Measurements from ENCODE around the gene CRY1.

The CRY1 gene

GRCh38 chr12:106941481-106942156, 151.7 kb downstream of the CRY1 start:
- no peak overlapping the region for H2BK120ac ChIP-seq (ENCODE audit: low read depth, low read length)
- H2AFZ ChIP-seq (ENCODE audit: low read depth, low read length), result no peak overlapping the region
- H3K4me3 ChIP-seq (ENCODE audit: insufficient read depth in 1 of 2, low read depth in 1 of 2, low read length in 2 of 2), result no peak overlapping the region
- no peaks in the 10 kb centered on the region for H3K27me3 ChIP-seq (ENCODE audit: control insufficient read depth in 1 of 2, insufficient read depth in 1 of 2, low read length in 2 of 2)
- H3K4me2 ChIP-seq (ENCODE audit: low read length, poor library complexity, severe bottlenecking), result no peak overlapping the region
- no peak for DNase-seq
- no peak overlapping the region for H3K27ac ChIP-seq (ENCODE audit: low read length, poor library complexity, severe bottlenecking)
- no peak overlapping the region for H2BK12ac ChIP-seq (ENCODE audit: low read length in 2 of 2)
- peaks cover 6% of the 10 kb centered on the region for H3K9me3 ChIP-seq (ENCODE audit: control insufficient read depth, low read length)
- H3K9ac ChIP-seq (ENCODE audit: low read length), result no peak overlapping the region
- no peak overlapping the region for H3K18ac ChIP-seq (ENCODE audit: low read depth in 1 of 2, low read length in 2 of 2)
- H3K36me3 ChIP-seq (ENCODE audit: control insufficient read depth in 1 of 2, insufficient read depth in 2 of 2, low read depth in 1 of 2, low read length in 2 of 2), result no peaks in the 10 kb centered on the region
- H4K91ac ChIP-seq (ENCODE audit: low read length), result no peak overlapping the region
- H3K23ac ChIP-seq (ENCODE audit: low read length in 2 of 2), result no peak overlapping the region
- no peak overlapping the region for H2BK15ac ChIP-seq (ENCODE audit: low read depth, poor library complexity, severe bottlenecking)
- WGBS, result 83% methylated on average over 5 of the region's 6 CpGs
- no peak overlapping the region for H4K8ac ChIP-seq (ENCODE audit: low read length)
- no peaks in the 10 kb centered on the region for H3K4me1 ChIP-seq (ENCODE audit: control insufficient read depth, insufficient read depth, low read depth, low read length)
- no peak overlapping the region for H2AK5ac ChIP-seq (ENCODE audit: low read length, severe bottlenecking)
- H3K14ac ChIP-seq (ENCODE audit: low read length in 2 of 2), result no peak overlapping the region
- no peaks in the 10 kb centered on the region for H3K79me1 ChIP-seq (replicated peaks; ENCODE audit: low read length, poor library complexity, severe bottlenecking)
- H2BK5ac ChIP-seq (ENCODE audit: low read depth, low read length, poor library complexity, severe bottlenecking), result no peak overlapping the region
- no peak overlapping the region for H3K4ac ChIP-seq (ENCODE audit: low read depth in 1 of 2, low read length in 2 of 2)
